ENCODE results near the gene MS4A15.

DNA sequence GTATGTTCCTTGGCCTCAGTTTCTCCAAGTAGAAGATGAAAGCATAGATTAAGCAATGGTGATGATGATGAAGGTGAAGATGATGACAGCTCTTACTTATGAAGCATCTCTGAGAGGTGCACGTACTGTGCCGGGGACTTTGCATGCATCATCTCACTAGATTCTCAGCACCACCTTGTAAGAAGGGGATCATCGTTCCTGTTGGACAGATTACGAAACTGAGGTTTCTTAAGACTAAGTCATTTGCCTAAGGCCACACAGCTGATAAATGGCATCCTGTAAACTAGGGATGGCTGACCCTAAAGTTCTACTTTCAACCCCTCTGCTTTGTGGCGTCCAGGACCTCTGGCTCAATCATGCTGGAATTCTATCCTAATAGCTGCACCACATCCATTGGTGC is 8.7 kb downstream of the MS4A15 start:
- TF ChIP-seq ZFP30 (CRISPR knock-in tag; IDR thresholded peaks at IDR 0.05) (no peak), CSDC2 (CRISPR knock-in tag; IDR thresholded peaks at IDR 0.05) (no peak), BACH2 (CRISPR knock-in tag; IDR thresholded peaks at IDR 0.05; ENCODE audit: borderline replicate concordance) (no peak), ARNTL (CRISPR knock-in tag; IDR thresholded peaks at IDR 0.05; ENCODE audit: borderline replicate concordance, low read depth) (no peak), ZNF565 (CRISPR knock-in tag; conservative IDR thresholded peaks at IDR 0.05; ENCODE audit: low read depth) (no peak), ZFP3 (CRISPR knock-in tag; IDR thresholded peaks at IDR 0.05) (no peak), ESRRG (CRISPR knock-in tag; IDR thresholded peaks at IDR 0.05) (no peak), TCF4 (CRISPR knock-in tag; IDR thresholded peaks at IDR 0.05; ENCODE audit: borderline replicate concordance) (no peak), TOX (CRISPR knock-in tag; IDR thresholded peaks at IDR 0.05; ENCODE audit: borderline replicate concordance) (no peak), PPARA (CRISPR knock-in tag; IDR thresholded peaks at IDR 0.05; ENCODE audit: borderline replicate concordance) (no peak)
- TF ChIP-seq, protein P1, sequence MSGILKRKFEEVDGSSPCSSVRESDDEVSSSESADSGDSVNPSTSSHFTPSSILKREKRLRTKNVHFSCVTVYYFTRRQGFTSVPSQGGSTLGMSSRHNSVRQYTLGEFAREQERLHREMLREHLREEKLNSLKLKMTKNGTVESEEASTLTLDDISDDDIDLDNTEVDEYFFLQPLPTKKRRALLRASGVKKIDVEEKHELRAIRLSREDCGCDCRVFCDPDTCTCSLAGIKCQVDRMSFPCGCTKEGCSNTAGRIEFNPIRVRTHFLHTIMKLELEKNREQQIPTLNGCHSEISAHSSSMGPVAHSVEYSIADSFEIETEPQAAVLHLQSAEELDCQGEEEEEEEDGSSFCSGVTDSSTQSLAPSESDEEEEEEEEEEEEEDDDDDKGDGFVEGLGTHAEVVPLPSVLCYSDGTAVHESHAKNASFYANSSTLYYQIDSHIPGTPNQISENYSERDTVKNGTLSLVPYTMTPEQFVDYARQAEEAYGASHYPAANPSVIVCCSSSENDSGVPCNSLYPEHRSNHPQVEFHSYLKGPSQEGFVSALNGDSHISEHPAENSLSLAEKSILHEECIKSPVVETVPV (CRISPR knock-in tag; IDR thresholded peaks at IDR 0.05): no peak
- TF ChIP-seq, protein P2, sequence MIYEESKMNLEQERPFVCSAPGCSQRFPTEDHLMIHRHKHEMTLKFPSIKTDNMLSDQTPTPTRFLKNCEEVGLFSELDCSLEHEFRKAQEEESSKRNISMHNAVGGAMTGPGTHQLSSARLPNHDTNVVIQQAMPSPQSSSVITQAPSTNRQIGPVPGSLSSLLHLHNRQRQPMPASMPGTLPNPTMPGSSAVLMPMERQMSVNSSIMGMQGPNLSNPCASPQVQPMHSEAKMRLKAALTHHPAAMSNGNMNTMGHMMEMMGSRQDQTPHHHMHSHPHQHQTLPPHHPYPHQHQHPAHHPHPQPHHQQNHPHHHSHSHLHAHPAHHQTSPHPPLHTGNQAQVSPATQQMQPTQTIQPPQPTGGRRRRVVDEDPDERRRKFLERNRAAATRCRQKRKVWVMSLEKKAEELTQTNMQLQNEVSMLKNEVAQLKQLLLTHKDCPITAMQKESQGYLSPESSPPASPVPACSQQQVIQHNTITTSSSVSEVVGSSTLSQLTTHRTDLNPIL (CRISPR knock-in tag; IDR thresholded peaks at IDR 0.05; ENCODE audit: low read depth): no peak
- TF ChIP-seq, protein P3, sequence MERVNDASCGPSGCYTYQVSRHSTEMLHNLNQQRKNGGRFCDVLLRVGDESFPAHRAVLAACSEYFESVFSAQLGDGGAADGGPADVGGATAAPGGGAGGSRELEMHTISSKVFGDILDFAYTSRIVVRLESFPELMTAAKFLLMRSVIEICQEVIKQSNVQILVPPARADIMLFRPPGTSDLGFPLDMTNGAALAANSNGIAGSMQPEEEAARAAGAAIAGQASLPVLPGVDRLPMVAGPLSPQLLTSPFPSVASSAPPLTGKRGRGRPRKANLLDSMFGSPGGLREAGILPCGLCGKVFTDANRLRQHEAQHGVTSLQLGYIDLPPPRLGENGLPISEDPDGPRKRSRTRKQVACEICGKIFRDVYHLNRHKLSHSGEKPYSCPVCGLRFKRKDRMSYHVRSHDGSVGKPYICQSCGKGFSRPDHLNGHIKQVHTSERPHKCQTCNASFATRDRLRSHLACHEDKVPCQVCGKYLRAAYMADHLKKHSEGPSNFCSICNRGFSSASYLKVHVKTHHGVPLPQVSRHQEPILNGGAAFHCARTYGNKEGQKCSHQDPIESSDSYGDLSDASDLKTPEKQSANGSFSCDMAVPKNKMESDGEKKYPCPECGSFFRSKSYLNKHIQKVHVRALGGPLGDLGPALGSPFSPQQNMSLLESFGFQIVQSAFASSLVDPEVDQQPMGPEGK (CRISPR knock-in tag; IDR thresholded peaks at IDR 0.05; ENCODE audit: borderline replicate concordance): no peak
- TF ChIP-seq, protein P4, sequence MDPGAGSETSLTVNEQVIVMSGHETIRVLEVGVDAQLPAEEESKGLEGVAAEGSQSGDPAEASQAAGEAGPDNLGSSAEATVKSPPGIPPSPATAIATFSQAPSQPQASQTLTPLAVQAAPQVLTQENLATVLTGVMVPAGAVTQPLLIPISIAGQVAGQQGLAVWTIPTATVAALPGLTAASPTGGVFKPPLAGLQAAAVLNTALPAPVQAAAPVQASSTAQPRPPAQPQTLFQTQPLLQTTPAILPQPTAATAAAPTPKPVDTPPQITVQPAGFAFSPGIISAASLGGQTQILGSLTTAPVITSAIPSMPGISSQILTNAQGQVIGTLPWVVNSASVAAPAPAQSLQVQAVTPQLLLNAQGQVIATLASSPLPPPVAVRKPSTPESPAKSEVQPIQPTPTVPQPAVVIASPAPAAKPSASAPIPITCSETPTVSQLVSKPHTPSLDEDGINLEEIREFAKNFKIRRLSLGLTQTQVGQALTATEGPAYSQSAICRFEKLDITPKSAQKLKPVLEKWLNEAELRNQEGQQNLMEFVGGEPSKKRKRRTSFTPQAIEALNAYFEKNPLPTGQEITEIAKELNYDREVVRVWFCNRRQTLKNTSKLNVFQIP (CRISPR knock-in tag; IDR thresholded peaks at IDR 0.05; ENCODE audit: borderline replicate concordance, low read depth): no peak
